EL (cell line): ENCODE data around the gene RANBP3.
A peak's percentile ranks its signal among the peaks of the same experiment; 100 is the strongest.
"Not testable (repeated sequence)": the region's sequence is repeated elsewhere in the genome, so short reads cannot be mapped to it uniquely, and the experiment has no call there.

Experiments
- DNase-seq: peaks from one replicate; pipeline ENCODE4 v3.0.0-alpha.2; 2016

Gene RANBP3

GRCh38 chr19:6006070-6006446, 28.1 kb upstream of the RANBP3 start:
- not testable (repeated sequence) for DNase-seq

GRCh38 chr19:6005321-6006069, 27.6 kb upstream of the RANBP3 start:
- no peak for DNase-seq

- DNase-seq: no peak
Measured at GRCh38 chr19:6003976-6004375, 26.0 kb upstream of the RANBP3 start.

- DNase-seq: no peak
Measured at GRCh38 chr19:6002591-6002990, 24.7 kb upstream of the RANBP3 start.

- no peak for DNase-seq
Measured at GRCh38 chr19:6000228-6000847, 22.4 kb upstream of the RANBP3 start.

- no peak for DNase-seq
Measured at GRCh38 chr19:5999693-6000092, 21.8 kb upstream of the RANBP3 start.

- no peak for DNase-seq
Measured at GRCh38 chr19:5997371-5997770, 19.4 kb upstream of the RANBP3 start.

- DNase-seq: no peak
Measured at GRCh38 chr19:5996623-5997320, 18.8 kb upstream of the RANBP3 start.

GRCh38 chr19:5996102-5996501, 18.2 kb upstream of the RANBP3 start:
- DNase-seq: no peak

GRCh38 chr19:5995606-5996005, 17.7 kb upstream of the RANBP3 start:
- no peak for DNase-seq

- no peak for DNase-seq
Measured at GRCh38 chr19:5994405-5995165, 16.6 kb upstream of the RANBP3 start.

GRCh38 chr19:5993648-5994358, 15.9 kb upstream of the RANBP3 start:
- peak; percentile 30 for DNase-seq

GRCh38 chr19:5993201-5993600, 15.3 kb upstream of the RANBP3 start:
- no peak for DNase-seq

- no peak for DNase-seq
Measured at GRCh38 chr19:5992756-5993155, 14.8 kb upstream of the RANBP3 start.

- DNase-seq: no peak
Measured at GRCh38 chr19:5991244-5991838, 13.4 kb upstream of the RANBP3 start.

GRCh38 chr19:5990289-5990797, 12.4 kb upstream of the RANBP3 start:
- DNase-seq: no peak

GRCh38 chr19:5989388-5990074, 11.6 kb upstream of the RANBP3 start:
- no peak for DNase-seq

GRCh38 chr19:5988517-5989387, 10.8 kb upstream of the RANBP3 start:
- DNase-seq: no peak

- DNase-seq: peak; percentile 73
Measured at GRCh38 chr19:5987077-5987818, 9.3 kb upstream of the RANBP3 start.

GRCh38 chr19:5985837-5986236, 7.9 kb upstream of the RANBP3 start:
- DNase-seq: not testable (repeated sequence)
